Suppressor macrophage (primary cell): Measurements from ENCODE around the gene HK3.
"Not testable (repeated sequence)": the region's sequence is repeated elsewhere in the genome, so short reads cannot be mapped to it uniquely, and the experiment has no call there.

Source experiments
- DNase-seq, 4 experiments: peaks; one replicate each; pipeline ENCODE4 v3.0.0-alpha.2; 2020 to 2022

HK3 gene

DNA sequence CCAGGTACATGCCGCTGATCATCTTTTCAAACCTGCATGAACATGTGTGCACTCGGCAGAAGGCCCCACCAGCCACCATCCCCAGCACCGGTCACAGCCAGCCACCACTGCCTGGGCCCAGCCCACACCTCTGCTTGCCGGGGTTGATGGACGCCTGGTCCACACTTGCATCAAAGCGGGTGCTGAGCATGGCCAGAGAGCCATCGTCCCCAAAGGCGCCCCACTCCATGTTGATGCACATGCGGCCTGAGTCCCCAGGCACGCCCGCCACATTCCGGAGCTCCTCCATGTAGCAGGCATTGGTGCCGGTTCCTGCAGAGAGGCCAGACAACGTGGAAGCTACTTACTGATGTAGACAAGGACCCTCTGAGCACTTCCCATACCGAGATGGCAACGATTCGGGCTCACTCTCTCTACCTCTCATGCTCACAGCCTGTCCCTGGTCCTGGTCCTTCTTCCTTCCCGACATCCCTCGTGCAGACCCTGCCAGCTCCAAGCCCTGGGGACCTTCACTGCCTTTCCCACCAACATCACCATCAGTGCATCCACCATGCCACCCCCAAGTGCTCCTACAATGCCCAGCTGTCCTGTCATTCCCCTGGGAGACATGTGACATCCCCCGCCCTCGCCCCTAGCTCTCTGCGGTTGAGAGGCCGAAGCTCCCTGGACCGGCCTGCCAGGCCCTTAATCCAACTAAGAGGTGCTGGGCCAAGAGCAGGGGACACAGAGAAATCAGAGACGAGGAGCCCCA, 17.2 kb downstream of the HK3 start:
- no peak for DNase-seq

DNA sequence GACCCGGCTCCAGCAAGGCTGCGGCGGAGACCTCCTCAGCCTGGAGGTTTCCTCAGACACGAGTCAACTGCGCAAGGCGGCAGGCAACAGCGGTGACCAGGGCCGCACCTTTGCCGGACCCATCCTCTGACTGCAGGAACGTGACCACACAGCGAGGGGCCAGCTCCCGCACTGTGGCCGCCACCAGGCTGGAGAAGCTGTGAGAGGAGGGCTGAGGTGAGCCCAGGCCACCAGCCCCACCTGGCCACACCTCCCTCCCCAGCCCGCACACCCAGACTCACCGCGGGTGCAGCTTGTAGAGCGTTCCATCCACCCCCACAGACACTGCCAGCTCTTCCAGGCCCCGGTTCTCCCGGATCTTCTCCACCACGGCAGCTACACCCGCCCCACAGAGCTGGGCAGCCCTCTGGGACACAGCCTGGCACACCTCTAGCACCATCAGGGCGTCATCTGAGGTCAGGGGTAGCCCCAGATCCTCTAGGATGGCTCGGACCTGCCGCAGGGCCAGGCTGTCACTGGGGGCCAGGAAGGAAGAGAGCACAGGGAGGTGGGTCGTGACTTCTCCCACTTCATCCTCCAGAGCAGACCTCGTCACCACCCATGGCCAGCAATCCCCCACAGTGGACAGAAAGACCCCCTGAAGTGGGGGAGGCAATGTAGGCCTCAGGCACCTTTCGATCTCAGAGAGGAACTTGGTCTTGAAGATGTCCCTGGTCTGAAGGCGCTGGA, 18.0 kb downstream of the HK3 start:
- DNase-seq, result no peak

DNA sequence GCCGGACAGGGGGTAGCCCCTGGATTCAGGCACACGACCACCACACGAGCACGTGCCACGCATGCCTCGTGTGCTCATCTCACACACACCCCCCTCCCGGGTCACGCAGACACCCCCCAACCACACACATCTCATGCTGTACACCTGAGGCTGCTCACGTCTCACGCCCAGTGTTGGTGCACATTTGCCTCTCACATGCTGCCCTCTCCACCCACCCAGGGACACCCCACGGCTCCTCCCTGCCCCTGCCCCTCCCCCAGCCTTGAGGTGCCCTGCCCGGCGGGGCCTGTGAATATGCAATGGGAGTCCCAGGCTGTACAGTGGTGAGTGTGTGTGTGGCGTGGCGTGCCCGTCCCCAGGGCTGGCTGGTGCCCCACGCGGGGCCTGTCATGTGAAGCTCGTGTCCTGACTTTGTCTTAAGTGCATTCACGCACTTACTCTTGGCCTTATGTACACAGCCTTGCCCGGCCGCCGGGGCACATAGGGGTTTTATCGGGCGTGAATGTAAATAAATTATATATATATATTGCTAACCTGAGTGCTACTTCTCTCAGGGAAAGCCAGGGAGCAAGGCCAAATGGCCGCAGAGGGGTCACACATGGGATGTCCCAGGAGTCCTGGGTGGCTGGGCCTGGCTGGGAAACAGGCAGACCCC, 18.7 kb downstream of the HK3 start:
- no peak for DNase-seq

- no peak for DNase-seq
These were observed 19.3 kb downstream of the HK3 start for GRCh38 chr5:176879663-176880361.

DNA sequence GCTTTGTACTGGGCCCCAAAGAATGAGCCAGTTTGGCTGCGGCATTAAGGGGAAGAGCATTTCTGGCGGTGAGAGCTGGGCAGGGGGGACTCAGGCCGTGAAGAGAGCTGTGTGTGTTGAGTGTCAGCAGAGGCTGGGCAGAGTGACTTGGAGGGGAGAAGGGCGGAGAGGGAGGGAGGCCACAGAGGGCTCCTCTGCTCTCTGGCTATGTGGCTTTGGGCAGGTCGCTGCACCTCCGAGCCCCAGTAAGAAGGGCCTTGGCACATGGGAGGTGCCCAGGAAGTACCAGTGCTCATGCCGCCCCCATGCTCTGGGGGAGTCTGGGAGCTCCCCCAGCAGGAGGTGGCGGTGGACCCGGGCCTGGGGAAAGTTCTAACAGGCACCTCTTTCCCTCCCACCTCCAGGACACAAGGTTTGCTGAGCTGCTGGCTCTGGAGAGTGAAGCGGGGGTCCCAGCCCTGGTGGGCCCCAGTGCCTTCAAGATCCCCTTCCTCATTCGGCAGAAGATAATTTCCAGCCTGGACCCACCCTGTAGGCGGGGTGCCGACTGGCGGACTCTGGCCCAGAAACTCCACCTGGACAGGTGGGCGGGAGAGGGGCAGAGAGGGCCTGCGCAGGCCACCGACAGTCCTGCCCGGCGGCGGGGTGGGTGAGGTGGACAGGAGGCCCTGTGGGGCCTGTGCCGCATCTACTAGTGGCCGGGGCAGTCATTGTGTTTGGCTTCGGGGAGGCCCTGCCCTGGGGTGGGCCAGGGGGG, 20.1 kb downstream of the HK3 start:
- DNase-seq, result no peak

GRCh38 chr5:176878463-176878862, 20.7 kb downstream of the HK3 start:
- no peak for DNase-seq

DNA sequence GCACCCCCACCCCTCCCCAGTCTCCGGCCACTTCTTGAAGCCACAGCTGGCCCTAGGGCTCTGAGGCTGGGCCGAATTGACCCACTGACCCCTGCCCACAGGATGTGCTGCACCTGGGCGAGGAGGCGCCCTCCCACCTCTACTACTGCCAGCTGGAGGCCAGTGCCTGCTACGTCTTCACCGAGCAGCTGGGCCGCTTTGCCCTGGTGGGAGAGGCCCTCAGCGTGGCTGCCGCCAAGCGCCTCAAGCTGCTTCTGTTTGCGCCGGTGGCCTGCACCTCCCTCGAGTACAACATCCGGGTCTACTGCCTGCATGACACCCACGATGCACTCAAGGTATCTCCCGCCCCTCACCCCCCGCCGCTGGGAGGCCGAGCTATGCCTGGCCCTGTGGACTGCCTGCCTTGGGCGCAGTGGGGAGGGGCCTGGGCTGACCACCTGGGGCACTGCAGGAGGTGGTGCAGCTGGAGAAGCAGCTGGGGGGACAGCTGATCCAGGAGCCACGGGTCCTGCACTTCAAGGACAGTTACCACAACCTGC, 21.3 kb downstream of the HK3 start:
- DNase-seq, result no peak

GRCh38 chr5:176876506-176877431, 22.4 kb downstream of the HK3 start:
- DNase-seq, result peak in 2 of 4 experiments; percentile 24 to 38

- peak in 2 of 4 experiments; percentile 42 to 56 for DNase-seq
These were observed 23.2 kb downstream of the HK3 start for GRCh38 chr5:176875783-176876505.

DNA sequence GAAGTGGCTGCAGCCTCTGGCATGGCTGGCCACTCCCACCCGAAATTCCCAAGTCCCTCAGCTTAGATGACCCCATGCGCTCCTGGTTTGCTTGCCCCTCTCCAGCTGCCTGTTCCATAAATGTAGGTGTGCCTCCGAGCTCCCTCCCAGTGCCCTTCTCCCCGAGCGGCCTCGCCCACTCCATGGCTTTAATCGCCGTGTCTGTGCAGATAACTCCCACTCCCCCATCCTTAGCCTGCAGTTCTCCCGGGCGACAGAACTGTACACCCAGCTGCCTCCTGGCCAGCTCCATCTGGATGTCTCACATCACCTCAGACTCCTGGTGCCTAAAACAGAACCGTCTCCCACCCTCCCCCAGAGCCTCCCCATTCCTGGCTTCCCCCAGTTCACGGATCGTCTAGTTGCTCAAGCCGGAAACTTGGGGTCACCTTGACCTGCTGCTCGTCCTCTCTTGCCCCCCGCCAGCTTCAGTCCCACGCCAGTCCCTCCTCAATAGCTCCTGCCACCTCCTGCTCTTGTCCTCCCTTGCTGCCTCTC, 24.1 kb downstream of the HK3 start:
- DNase-seq, result peak in 2 of 4 experiments; percentile 27 to 33

DNA sequence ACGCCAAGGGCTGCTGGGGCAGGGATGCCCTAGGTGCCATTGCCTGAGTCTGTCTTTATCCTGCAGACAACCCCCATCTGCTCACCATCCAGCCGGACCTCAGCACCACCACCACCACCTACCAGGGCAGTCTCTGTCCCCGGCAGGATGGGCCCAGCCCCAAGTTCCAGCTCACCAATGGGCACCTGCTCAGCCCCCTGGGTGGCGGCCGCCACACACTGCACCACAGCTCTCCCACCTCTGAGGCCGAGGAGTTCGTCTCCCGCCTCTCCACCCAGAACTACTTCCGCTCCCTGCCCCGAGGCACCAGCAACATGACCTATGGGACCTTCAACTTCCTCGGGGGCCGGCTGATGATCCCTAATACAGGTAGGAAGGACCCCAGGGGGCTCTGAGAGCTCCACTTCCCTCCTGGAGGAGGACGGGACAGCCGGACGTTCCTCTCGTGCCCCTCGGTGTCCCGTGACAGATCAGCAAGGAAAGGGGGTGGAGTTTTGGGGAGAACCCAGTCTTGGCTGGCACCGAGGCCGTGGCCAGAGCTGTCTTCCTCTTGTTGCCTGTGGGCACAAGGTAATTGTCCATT, 24.9 kb downstream of the HK3 start:
- peak in 2 of 4 experiments; percentile 23 to 43 for DNase-seq

DNA sequence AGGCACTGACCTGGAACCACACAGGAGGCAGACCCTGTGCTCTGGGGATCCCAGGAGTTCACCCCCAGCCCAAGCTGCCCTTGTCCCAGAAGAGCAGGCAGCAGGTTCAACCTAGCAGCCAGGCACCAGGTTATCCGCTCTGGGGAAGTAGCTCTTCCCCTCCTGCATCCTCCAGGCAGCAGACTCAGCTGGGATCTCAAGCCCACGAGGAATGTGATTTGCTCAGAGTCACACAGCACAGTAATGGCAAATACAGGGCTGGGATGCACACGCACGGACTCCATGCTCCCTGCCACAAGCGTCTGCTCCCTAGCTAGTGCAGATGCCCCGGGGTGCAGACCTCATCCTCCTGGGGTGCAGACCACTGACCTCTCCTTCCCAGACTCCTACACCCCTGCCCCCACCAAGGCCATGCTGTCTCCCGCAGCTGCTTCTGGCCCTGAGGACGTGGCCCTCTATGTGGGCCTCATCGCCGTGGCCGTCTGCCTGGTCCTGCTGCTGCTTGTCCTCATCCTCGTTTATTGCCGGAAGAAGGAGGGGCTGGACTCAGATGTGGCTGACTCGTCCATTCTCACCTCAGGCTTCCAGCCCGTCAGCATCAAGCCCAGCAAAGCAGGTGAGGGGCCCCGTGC, 25.5 kb downstream of the HK3 start:
- peak in 1 of 4 experiments; percentile 32 for DNase-seq

- peak in 1 of 4 experiments; percentile 42 for DNase-seq
These were observed 26.1 kb downstream of the HK3 start for GRCh38 chr5:176873011-176873410.

DNA sequence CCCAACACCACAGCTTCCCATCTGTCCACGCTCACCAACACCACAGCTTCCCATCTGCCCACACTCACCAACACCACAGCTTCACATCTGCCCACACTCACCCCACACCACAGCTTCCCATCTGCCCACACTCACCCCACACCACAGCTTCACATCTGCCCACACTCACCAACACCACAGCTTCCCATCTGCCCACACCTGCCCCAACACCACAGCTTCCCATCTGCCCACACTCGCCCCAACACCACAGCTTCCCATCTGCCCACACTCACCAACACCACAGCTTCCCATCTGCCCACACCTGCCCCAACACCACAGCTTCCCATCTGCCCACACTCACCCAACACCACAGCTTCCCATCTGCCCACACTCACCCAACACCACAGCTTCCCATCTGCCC, 26.6 kb downstream of the HK3 start:
- DNase-seq, result not testable (repeated sequence)

DNA sequence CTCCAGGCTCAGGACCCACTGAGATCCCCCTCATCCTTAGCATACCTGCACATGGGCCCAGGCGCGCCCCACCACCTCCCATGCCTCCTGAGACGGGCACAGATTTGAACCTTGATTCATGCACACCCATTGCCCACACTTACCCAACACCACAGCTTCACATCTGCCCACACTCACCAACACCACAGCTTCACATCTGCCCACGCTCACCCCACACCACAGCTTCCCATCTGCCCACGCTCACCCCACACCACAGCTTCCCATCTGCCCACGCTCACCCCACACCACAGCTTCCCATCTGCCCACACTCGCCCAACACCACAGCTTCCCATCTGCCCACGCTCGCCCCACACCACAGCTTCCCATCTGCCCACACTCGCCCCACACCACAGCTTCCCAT, 28.5 kb downstream of the HK3 start:
- not testable (repeated sequence) for DNase-seq

DNA sequence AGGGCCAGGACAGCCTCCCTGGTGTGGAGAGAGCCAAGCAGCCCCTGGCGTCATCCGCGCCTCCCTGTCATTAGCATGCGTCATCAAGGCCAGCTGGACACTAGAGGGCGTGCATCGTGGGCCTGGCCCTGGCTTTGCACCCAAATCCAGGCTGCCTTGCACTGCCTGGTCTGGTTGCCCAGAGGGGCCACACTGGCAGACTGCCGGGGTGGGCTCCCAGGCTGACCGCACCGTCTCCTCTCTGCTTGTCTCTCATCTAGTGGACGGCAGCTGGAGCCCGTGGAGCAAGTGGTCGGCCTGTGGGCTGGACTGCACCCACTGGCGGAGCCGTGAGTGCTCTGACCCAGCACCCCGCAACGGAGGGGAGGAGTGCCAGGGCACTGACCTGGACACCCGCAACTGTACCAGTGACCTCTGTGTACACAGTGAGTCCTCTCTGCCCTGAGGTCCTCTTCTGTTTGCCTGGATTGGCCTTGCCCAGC, 29.0 kb downstream of the HK3 start:
- peak in 1 of 4 experiments; percentile 31 for DNase-seq

DNA sequence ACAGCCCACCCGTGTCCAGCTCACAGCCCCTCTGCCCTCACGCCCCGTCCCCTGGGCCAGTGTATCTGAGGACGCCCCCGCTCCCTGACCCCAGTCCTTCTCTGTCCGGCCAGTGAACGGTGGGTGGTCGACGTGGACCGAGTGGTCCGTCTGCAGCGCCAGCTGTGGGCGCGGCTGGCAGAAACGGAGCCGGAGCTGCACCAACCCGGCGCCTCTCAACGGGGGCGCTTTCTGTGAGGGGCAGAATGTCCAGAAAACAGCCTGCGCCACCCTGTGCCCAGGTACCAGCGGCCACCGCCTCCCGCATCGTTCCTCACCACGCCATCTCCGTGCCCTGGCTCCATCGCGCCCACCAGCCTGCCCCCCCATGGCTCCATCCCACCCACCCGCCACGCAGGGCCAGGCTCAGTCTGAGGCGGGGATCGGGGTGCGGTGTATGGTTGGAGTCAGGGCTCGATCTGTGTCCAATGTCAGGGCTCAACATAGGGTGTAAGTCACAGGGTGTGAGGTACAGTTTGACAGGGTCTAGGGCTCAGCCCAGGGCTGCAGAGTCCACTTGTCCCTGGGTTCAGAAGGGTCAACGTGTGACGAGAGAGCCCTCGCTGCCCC, 29.5 kb downstream of the HK3 start:
- peak in 1 of 4 experiments; percentile 24 for DNase-seq

- no peak for DNase-seq
These were observed 30.4 kb downstream of the HK3 start for GRCh38 chr5:176868731-176869130.
